OCI-LY7 (cell line): Measurements from ENCODE around the gene NLGN1. TPM values are rescaled to one million over a fixed set of nuclear protein-coding genes. Genes with fewer than 3 reads are reported as not detected.

Source experiments
- BruUV-seq: library from RNA; stranded (reverse); fragments of 400-500 nt; replicated peaks from 2 replicates; lab custom pipeline; 2021; lab: Mats Ljungman, UMichigan
- CTCF ChIA-PET: fragments of 300-600 bp; sonication (Branson Sonifier 250); formaldehyde crosslinking; loops from one replicate; lab custom pipeline; 2022; ENCODE audit warnings: antibody characterized with exemption; ENCODE audit not compliant: unreplicated experiment; lab: Charles Lee
- POLR2A ChIA-PET: fragments of 300-600 bp; sonication (Branson Sonifier 250); formaldehyde crosslinking; loops from one replicate; lab custom pipeline; 2022; ENCODE audit warnings: antibody characterized with exemption; lab: Charles Lee
- DNase-seq: peaks from one replicate; pipeline ENCODE4 v3.0.0-alpha.2; 2015; ENCODE audit warnings: low spot score
- H2AFZ ChIP-seq: fragments of 200-600 bp; sonication (generic), shearing (Covaris generic); 2 replicates; pipeline ENCODE4 v1.6.1; 2014; ENCODE audit warnings: mild to moderate bottlenecking, antibody characterized with exemption, low read length, moderate library complexity
- H3K27ac ChIP-seq: fragments of 200-600 bp; sonication (generic); 2 replicates; pipeline ENCODE4 v1.5.1; 2014; ENCODE audit warnings: mixed run types, low read depth, mild to moderate bottlenecking, moderate library complexity, low read length, inconsistent platforms; ENCODE audit not compliant: poor library complexity, severe bottlenecking
- H3K36me3 ChIP-seq: fragments of 200-600 bp; sonication (generic); 2 replicates; pipeline ENCODE4 v1.6.1; 2014; ENCODE audit warnings: mild to moderate bottlenecking, antibody characterized with exemption, low read length, moderate library complexity, mixed read lengths; ENCODE audit not compliant: insufficient read depth
- H3K4me1 ChIP-seq: fragments of 200-600 bp; sonication (generic); 2 replicates; pipeline ENCODE4 v1.5.1; 2014; ENCODE audit warnings: mild to moderate bottlenecking, low read length; ENCODE audit not compliant: insufficient read depth, poor library complexity, severe bottlenecking
- H3K4me2 ChIP-seq: fragments of 200-600 bp; sonication (generic); 2 replicates; pipeline ENCODE4 v1.6.1; 2014; ENCODE audit warnings: mild to moderate bottlenecking, low read length
- H3K4me3 ChIP-seq: fragments of 200-600 bp; sonication (generic); 2 replicates; pipeline ENCODE4 v1.5.1; 2014; ENCODE audit warnings: mild to moderate bottlenecking, low read depth, low read length; ENCODE audit not compliant: poor library complexity, severe bottlenecking
- H3K79me2 ChIP-seq: fragments of 200-600 bp; sonication (generic); 2 replicates; pipeline ENCODE4 v1.6.1; 2016; ENCODE audit warnings: low read depth, mild to moderate bottlenecking, low read length, moderate library complexity, mixed read lengths; ENCODE audit not compliant: insufficient read depth
- H3K9me2 ChIP-seq: fragments of 200-600 bp; sonication (generic); 2 replicates; pipeline ENCODE4 v1.6.1; 2016; ENCODE audit warnings: mild to moderate bottlenecking, low read length, mixed read lengths; ENCODE audit not compliant: insufficient read depth
- H3K9me3 ChIP-seq: fragments of 200-600 bp; sonication (generic); 2 replicates; pipeline ENCODE4 v1.6.1; 2014; ENCODE audit warnings: mild to moderate bottlenecking, mixed run types, low read length, mixed read lengths
- H4K20me1 ChIP-seq: fragments of 200-600 bp; sonication (generic); 2 replicates; pipeline ENCODE4 v1.6.1; 2014; ENCODE audit warnings: mild to moderate bottlenecking, antibody characterized with exemption, low read length, moderate library complexity, mixed read lengths; ENCODE audit not compliant: insufficient read depth
- CTCF ChIP-seq: fragments of 200-600 bp; sonication (generic); conservative IDR thresholded peaks from 2 replicates; pipeline ENCODE4 v1.5.1; 2014; ENCODE audit warnings: mild to moderate bottlenecking, antibody characterized with exemption, low read length, moderate library complexity, mixed read lengths
- EZH2phosphoT487 ChIP-seq: fragments of 200-600 bp; sonication (generic); IDR thresholded peaks from 2 replicates; pipeline ENCODE4 v1.6.1; 2018; ENCODE audit warnings: low read depth, borderline replicate concordance, mild to moderate bottlenecking, mixed run types, antibody characterized with exemption, low read length, moderate library complexity, mixed read lengths
- intact Hi-C: fragments of 100-400 bp; cut with micrococcal nuclease; formaldehyde crosslinking; loops from one replicate; pipeline ENCODE4 v1.10.0; 2022; ENCODE audit not compliant: unreplicated experiment
- total RNA-seq, 2 experiments: library from RNA; depleted of rRNA in 1 of 2; stranded (reverse); fragments of >200 nt in 1 of 2; shearing (Covaris generic) in 1 of 2; gene quantifications; 2 replicates each; pipeline ENCODE4 v1.2.3, GENCODE V29; 2014 to 2022

The NLGN1 gene
- total RNA-seq, 2 experiments from 2014 or later = not detected

- intact Hi-C loops = no loop called here
- CTCF ChIA-PET = no interaction called here
- no peak overlapping the region for H3K4me3 ChIP-seq
- H3K4me1 ChIP-seq = no peaks in the 10 kb centered on the region
- POLR2A ChIA-PET = no interaction called here
- H3K9me3 ChIP-seq = no peaks in the 10 kb centered on the region
- DNase-seq = no peak
- TF ChIP-seq EZH2phosphoT487 (no peak), CTCF (no peak)
- no peak overlapping the region for H2AFZ ChIP-seq
- H3K9me2 ChIP-seq = no peaks in the 10 kb centered on the region
- no peaks in the 10 kb centered on the region for H4K20me1 ChIP-seq
- no TSS peak for BruUV-seq
- no peaks in the 10 kb centered on the region for H3K79me2 ChIP-seq
- H3K4me2 ChIP-seq = no peak overlapping the region
- H3K36me3 ChIP-seq = no peaks in the 10 kb centered on the region
- no peak overlapping the region for H3K27ac ChIP-seq
Measured at GRCh38 chr3:173465112-173465511, 67.6 kb downstream of the NLGN1 start.

GRCh38 chr3:173465898-173466678 lies 68.5 kb downstream of the NLGN1 start:
- Histone ChIP-seq H2AFZ (no peak overlapping the region), H3K4me3 (no peak overlapping the region), H3K4me1 (no peaks in the 10 kb centered on the region), H4K20me1 (no peaks in the 10 kb centered on the region), H3K4me2 (no peak overlapping the region), H3K9me2 (no peaks in the 10 kb centered on the region), H3K36me3 (no peaks in the 10 kb centered on the region), H3K79me2 (no peaks in the 10 kb centered on the region), H3K9me3 (no peaks in the 10 kb centered on the region), H3K27ac (no peak overlapping the region)
- POLR2A ChIA-PET = no interaction called here
- CTCF ChIA-PET = no interaction called here
- intact Hi-C loops = no loop called here
- no peak for DNase-seq
- BruUV-seq = no TSS peak
- TF ChIP-seq CTCF = no peak

- Histone ChIP-seq H3K9me3 (no peaks in the 10 kb centered on the region), H3K27ac (no peak overlapping the region), H3K4me3 (no peak overlapping the region), H3K36me3 (no peaks in the 10 kb centered on the region), H3K9me2 (no peaks in the 10 kb centered on the region), H3K4me1 (no peaks in the 10 kb centered on the region), H3K4me2 (no peak overlapping the region), H2AFZ (no peak overlapping the region), H3K79me2 (no peaks in the 10 kb centered on the region), H4K20me1 (no peaks in the 10 kb centered on the region)
- DNase-seq = no peak
- CTCF ChIA-PET = no interaction called here
- no TSS peak for BruUV-seq
- intact Hi-C loops = no loop called here
- no peak for TF ChIP-seq CTCF
- no peak for TF ChIP-seq EZH2phosphoT487
- POLR2A ChIA-PET = no interaction called here
Measured at GRCh38 chr3:173467501-173467900, 70.0 kb downstream of the NLGN1 start.
